IMR-90 (cell line): ENCODE measurements around the gene MAML3. TPM values are rescaled to one million over a fixed set of nuclear protein-coding genes. Genes with fewer than 3 reads are reported as not detected.

Source experiments
- ATAC-seq: fragments of 200-7000 bp; cut with Tn5 transposase; 2 replicates; pipeline ENCODE4 v1.9.1; 2020; ENCODE audit warnings: low read depth, mild to moderate bottlenecking, moderate library complexity
- BruUV-seq: library from RNA; stranded (reverse); fragments of 400-500 nt; replicated peaks from 2 replicates; lab custom pipeline; 2021; lab: Mats Ljungman, UMichigan
- CTCF ChIA-PET: fragments of 300-600 bp; formaldehyde crosslinking; extraction: SDS; loops from one replicate; lab custom pipeline; 2021; ENCODE audit warnings: antibody characterized with exemption; lab: Yijun Ruan, JAX
- POLR2A ChIA-PET: fragments of 300-600 bp; sonication (Branson Sonifier 250); formaldehyde crosslinking; loops from one replicate; lab custom pipeline; 2022; ENCODE audit warnings: antibody characterized with exemption; ENCODE audit not compliant: unreplicated experiment; lab: Charles Lee
- DNase-seq: peaks from one replicate; pipeline ENCODE4 v3.0.0; 2013
- H2AFZ ChIP-seq: replicated peaks from 2 replicates; pipeline ENCODE3; 2013; ENCODE audit warnings: low read length, mild to moderate bottlenecking; ENCODE audit not compliant: poor library complexity
- H2AK5ac ChIP-seq: 2 replicates; pipeline ENCODE4 v1.6.1; 2013; ENCODE audit warnings: low read depth, low read length, inconsistent platforms
- H2AK9ac ChIP-seq: replicated peaks from 2 replicates; pipeline ENCODE3; 2013; ENCODE audit warnings: mild to moderate bottlenecking, low read depth, low read length, moderate library complexity; ENCODE audit not compliant: poor library complexity
- H2BK120ac ChIP-seq: 2 replicates; pipeline ENCODE4 v1.6.1; 2013; ENCODE audit warnings: low read depth, low read length, inconsistent platforms
- H2BK15ac ChIP-seq: 3 replicates; pipeline ENCODE4 v1.6.1; 2013; ENCODE audit warnings: low read depth, low read length, inconsistent platforms
- H2BK20ac ChIP-seq: 2 replicates; pipeline ENCODE4 v1.6.1; 2013; ENCODE audit warnings: low read depth, mild to moderate bottlenecking, inconsistent platforms, low read length, moderate library complexity
- H2BK5ac ChIP-seq: 2 replicates; pipeline ENCODE4 v1.6.1; 2013; ENCODE audit warnings: mild to moderate bottlenecking, low read depth, low read length, inconsistent platforms; ENCODE audit not compliant: poor library complexity, severe bottlenecking
- H3K14ac ChIP-seq: replicated peaks from 2 replicates; pipeline ENCODE4 v1.6.1; 2013; ENCODE audit warnings: low read depth, low read length, inconsistent platforms
- H3K18ac ChIP-seq: 2 replicates; pipeline ENCODE4 v1.6.1; 2013; ENCODE audit warnings: low read depth, low read length, control low read depth
- H3K23ac ChIP-seq: 2 replicates; pipeline ENCODE4 v1.6.1; 2013; ENCODE audit warnings: low read depth, low read length, inconsistent platforms
- H3K27ac ChIP-seq: 2 replicates; pipeline ENCODE4 v1.5.1; 2013; ENCODE audit warnings: mild to moderate bottlenecking, control low read depth, low read length; ENCODE audit not compliant: insufficient read depth
- H3K27me3 ChIP-seq: 2 replicates; pipeline ENCODE4 v1.6.1; 2013; ENCODE audit warnings: low read length; ENCODE audit not compliant: control insufficient read depth, insufficient read depth
- H3K36me3 ChIP-seq: 2 replicates; pipeline ENCODE4 v1.6.1; 2013; ENCODE audit warnings: low read length, mixed read lengths; ENCODE audit not compliant: control insufficient read depth, insufficient read depth
- H3K4ac ChIP-seq: 2 replicates; pipeline ENCODE4 v1.6.1; 2013; ENCODE audit warnings: low read depth, low read length, inconsistent platforms
- H3K4me1 ChIP-seq: 2 replicates; pipeline ENCODE4 v1.6.1; 2013; ENCODE audit warnings: low read length, mixed read lengths; ENCODE audit not compliant: control insufficient read depth, insufficient read depth
- H3K4me2 ChIP-seq: 2 replicates; pipeline ENCODE4 v1.6.1; 2013; ENCODE audit warnings: low read depth, mild to moderate bottlenecking, control low read depth, low read length, moderate library complexity
- H3K4me3 ChIP-seq: 2 replicates; pipeline ENCODE4 v1.5.1; 2013; ENCODE audit warnings: low read depth, mild to moderate bottlenecking, control low read depth, low read length, moderate library complexity; ENCODE audit not compliant: insufficient read depth
- H3K56ac ChIP-seq: 2 replicates; pipeline ENCODE4 v1.6.1; 2013; ENCODE audit warnings: low read length, inconsistent platforms; ENCODE audit not compliant: insufficient read depth; ENCODE audit errors: extremely low read depth
- H3K79me1 ChIP-seq, 2 experiments: 2 replicates each; pipeline ENCODE4 v1.6.1; 2013; ENCODE audit warnings: low read length in 2 of 2, inconsistent platforms in 1 of 2, low read depth in 1 of 2
- H3K9ac ChIP-seq: 2 replicates; pipeline ENCODE4 v1.6.1; 2013; ENCODE audit warnings: low read depth, low read length, control low read depth
- H3K9me1 ChIP-seq: 2 replicates; pipeline ENCODE4 v1.6.1; 2013; ENCODE audit warnings: low read length, inconsistent platforms; ENCODE audit not compliant: insufficient read depth
- H3K9me3 ChIP-seq: 2 replicates; pipeline ENCODE4 v1.6.1; 2013; ENCODE audit warnings: low read length; ENCODE audit not compliant: control insufficient read depth, insufficient read depth
- H4K20me1 ChIP-seq: 2 replicates; pipeline ENCODE4 v1.6.1; 2013; ENCODE audit warnings: low read length, inconsistent platforms; ENCODE audit not compliant: insufficient read depth
- H4K5ac ChIP-seq: 2 replicates; pipeline ENCODE4 v1.6.1; 2013; ENCODE audit warnings: mild to moderate bottlenecking, low read depth, low read length, control low read depth
- H4K8ac ChIP-seq, 2 experiments: 2 replicates each; pipeline ENCODE4 v1.6.1; 2013; ENCODE audit warnings: low read depth in 2 of 2, low read length in 2 of 2, control low read depth in 1 of 2, inconsistent platforms in 1 of 2
- H4K91ac ChIP-seq: 2 replicates; pipeline ENCODE4 v1.6.1; 2013; ENCODE audit warnings: low read depth, low read length, inconsistent platforms; ENCODE audit not compliant: insufficient read depth
- BHLHE40 ChIP-seq: fragments of 150-350 bp; IDR thresholded peaks from 2 replicates; pipeline ENCODE4 v1.6.1; 2016; ENCODE audit warnings: mild to moderate bottlenecking, low read depth, low read length
- CEBPB ChIP-seq: IDR thresholded peaks from 2 replicates; pipeline ENCODE4 v1.6.1; 2012; ENCODE audit warnings: low read depth, low read length, improper control_type of control experiment
- ELK1 ChIP-seq: fragments of 150-350 bp; IDR thresholded peaks from 2 replicates; pipeline ENCODE4 v1.6.1; 2016; ENCODE audit warnings: low read depth, mild to moderate bottlenecking, low read length, moderate library complexity, borderline replicate concordance
- MAZ ChIP-seq: IDR thresholded peaks from 2 replicates; pipeline ENCODE4 v1.6.1; 2012; ENCODE audit warnings: low read depth, mild to moderate bottlenecking, low read length, improper control_type of control experiment, moderate library complexity, borderline replicate concordance
- MXI1 ChIP-seq: IDR thresholded peaks from 2 replicates; pipeline ENCODE4 v1.6.1; 2012; ENCODE audit warnings: low read depth, mild to moderate bottlenecking, low read length, moderate library complexity, borderline replicate concordance
- NFE2L2 ChIP-seq: fragments of 150-350 bp; IDR thresholded peaks from 2 replicates; pipeline ENCODE4 v1.6.1; 2016; ENCODE audit warnings: low read depth, mild to moderate bottlenecking, low read length
- POLR2A ChIP-seq: IDR thresholded peaks from 2 replicates; pipeline ENCODE4 v1.6.1; 2012; ENCODE audit warnings: mild to moderate bottlenecking, low read depth, low read length
- RCOR1 ChIP-seq: IDR thresholded peaks from 2 replicates; pipeline ENCODE4 v1.6.1; 2012; ENCODE audit warnings: mild to moderate bottlenecking, low read length, improper control_type of control experiment; ENCODE audit not compliant: insufficient replicate concordance
- RFX5 ChIP-seq: IDR thresholded peaks from 2 replicates; pipeline ENCODE4 v1.8.0; 2012; ENCODE audit warnings: low read depth, mild to moderate bottlenecking, low read length, moderate library complexity
- SMC3 ChIP-seq: fragments of 150-350 bp; IDR thresholded peaks from 2 replicates; pipeline ENCODE4 v1.6.1; 2016; ENCODE audit warnings: low read depth, mild to moderate bottlenecking, antibody characterized with exemption, low read length, moderate library complexity
- WGBS, 2 experiments: methylation state at CpG; one replicate each; pipeline versions ENCODE4 v1.1.5 to v1.1.7; 2013; ENCODE audit warnings: missing lambda C conversion rate in 2 of 2; ENCODE audit not compliant: insufficient read length in 1 of 2; ENCODE audit errors: extremely low coverage in 2 of 2; 5-methylcytosine and 5-hydroxymethylcytosine counted together
- dilution Hi-C: fragments of 300-500 bp; cut with HindIII; formaldehyde crosslinking; loops from one replicate; pipeline ENCODE4 v1.14.3; 2018; ENCODE audit warnings: low sequenced_read_pairs; ENCODE audit not compliant: unreplicated experiment
- in situ Hi-C: fragments of 300-500 bp; cut with MboI; formaldehyde crosslinking; loops from 3 replicates; pipeline ENCODE4 v1.14.3; 2019; ENCODE audit warnings: low sequenced_read_pairs, inconsistent platforms, mixed read lengths
- intact Hi-C: fragments of 100-400 bp; cut with micrococcal nuclease; formaldehyde crosslinking; loops from 2 replicates; pipeline ENCODE4 v1.10.0; 2022
- polyA plus RNA-seq, 3 experiments: library from polyadenylated mRNA; depleted of rRNA; stranded (reverse); fragments of >200 nt; gene quantifications; 2 replicates each; pipeline ENCODE4 v1.2.3, GENCODE V29; 2012; ENCODE audit warnings: low replicate concordance in 1 of 3
- total RNA-seq: library from RNA; depleted of rRNA; stranded (reverse); fragments of >200 nt; gene quantifications from 2 replicates; pipeline ENCODE4 v1.2.3, GENCODE V29; 2012
- TF ChIP-seq, protein P1 (sequence below): fragments of 150-350 bp; IDR thresholded peaks from 2 replicates; pipeline ENCODE4 v1.6.1; 2017; ENCODE audit warnings: mild to moderate bottlenecking, antibody characterized with exemption, low read length, low read depth
- TF ChIP-seq, protein P2 (sequence below): conservative IDR thresholded peaks from 2 replicates; pipeline ENCODE4 v1.5.1; 2012; ENCODE audit warnings: mild to moderate bottlenecking, low read depth, low read length, improper control_type of control experiment

Gene MAML3
- total and polyA plus RNA-seq, 2 of the 4 experiments (the other 2 are of a cell fraction), result 0.90 to 1.7 TPM

DNA sequence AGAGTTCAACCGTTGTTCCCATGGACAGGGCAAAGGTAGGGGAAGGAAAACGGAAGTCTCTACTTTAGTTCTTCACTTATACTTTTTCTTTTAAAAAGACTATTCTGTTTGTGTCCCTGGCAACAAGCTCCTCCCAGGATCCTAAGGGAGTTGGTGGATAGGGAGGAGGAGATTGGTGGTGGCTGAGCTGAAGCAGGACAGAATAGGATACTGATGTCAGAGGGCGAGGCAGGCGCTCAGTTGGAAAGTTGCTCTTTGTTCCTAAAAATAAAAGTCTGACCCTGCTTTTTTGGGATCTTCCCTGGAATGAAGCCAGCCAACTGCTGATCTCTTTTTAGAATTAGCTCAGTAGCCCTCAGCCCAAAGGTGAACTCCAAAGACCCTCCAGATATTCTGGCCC lies 383.6 kb downstream of the MAML3 start:
- H3K14ac ChIP-seq, result no peak overlapping the region
- no peak overlapping the region for H2BK120ac ChIP-seq
- H3K79me1 ChIP-seq, result no peaks in the 10 kb centered on the region; a peak in 1 of 4 replicates
- WGBS, 2 experiments, result no CpG with 5 or more reads among the region's 4 CpGs
- H2AFZ ChIP-seq, result no peak overlapping the region
- DNase-seq (no peak), ATAC-seq (no peak)
- ChIA-PET CTCF (no interaction called here), POLR2A (no interaction called here)
- intact Hi-C loops, result no loop called here
- H4K5ac ChIP-seq, result no peak overlapping the region
- no peak overlapping the region for H3K9ac ChIP-seq
- H3K23ac ChIP-seq, result no peak overlapping the region
- H3K4me1 ChIP-seq, result no peaks in the 10 kb centered on the region
- no peak overlapping the region for H3K4ac ChIP-seq
- no peak overlapping the region for H3K4me2 ChIP-seq
- in situ Hi-C loops, result no loop called here
- H3K4me3 ChIP-seq, result no peak overlapping the region
- no peaks in the 10 kb centered on the region for H3K36me3 ChIP-seq
- H3K56ac ChIP-seq, result no peak overlapping the region
- H3K27ac ChIP-seq, result no peak overlapping the region
- BruUV-seq, result no TSS peak
- no peak overlapping the region for H3K18ac ChIP-seq
- no peak overlapping the region for H2BK20ac ChIP-seq
- H2AK5ac ChIP-seq, result no peak overlapping the region
- H4K8ac ChIP-seq, result no peak overlapping the region
- H2BK5ac ChIP-seq, result no peak overlapping the region
- H4K91ac ChIP-seq, result no peak overlapping the region
- no peak overlapping the region for H2BK15ac ChIP-seq
- dilution Hi-C loops, result no loop called here
- no peak for TF ChIP-seq RCOR1
- TF ChIP-seq ELK1, result no peak
- TF ChIP-seq, protein P1, sequence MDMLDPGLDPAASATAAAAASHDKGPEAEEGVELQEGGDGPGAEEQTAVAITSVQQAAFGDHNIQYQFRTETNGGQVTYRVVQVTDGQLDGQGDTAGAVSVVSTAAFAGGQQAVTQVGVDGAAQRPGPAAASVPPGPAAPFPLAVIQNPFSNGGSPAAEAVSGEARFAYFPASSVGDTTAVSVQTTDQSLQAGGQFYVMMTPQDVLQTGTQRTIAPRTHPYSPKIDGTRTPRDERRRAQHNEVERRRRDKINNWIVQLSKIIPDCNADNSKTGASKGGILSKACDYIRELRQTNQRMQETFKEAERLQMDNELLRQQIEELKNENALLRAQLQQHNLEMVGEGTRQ, result no peak
- no peak for TF ChIP-seq CEBPB
- no peak for TF ChIP-seq MXI1
- TF ChIP-seq NFE2L2, result no peak
- no peak for TF ChIP-seq POLR2A
- TF ChIP-seq BHLHE40, result no peak
- no peak for TF ChIP-seq SMC3
- no peak for TF ChIP-seq RFX5
- TF ChIP-seq, protein P2, sequence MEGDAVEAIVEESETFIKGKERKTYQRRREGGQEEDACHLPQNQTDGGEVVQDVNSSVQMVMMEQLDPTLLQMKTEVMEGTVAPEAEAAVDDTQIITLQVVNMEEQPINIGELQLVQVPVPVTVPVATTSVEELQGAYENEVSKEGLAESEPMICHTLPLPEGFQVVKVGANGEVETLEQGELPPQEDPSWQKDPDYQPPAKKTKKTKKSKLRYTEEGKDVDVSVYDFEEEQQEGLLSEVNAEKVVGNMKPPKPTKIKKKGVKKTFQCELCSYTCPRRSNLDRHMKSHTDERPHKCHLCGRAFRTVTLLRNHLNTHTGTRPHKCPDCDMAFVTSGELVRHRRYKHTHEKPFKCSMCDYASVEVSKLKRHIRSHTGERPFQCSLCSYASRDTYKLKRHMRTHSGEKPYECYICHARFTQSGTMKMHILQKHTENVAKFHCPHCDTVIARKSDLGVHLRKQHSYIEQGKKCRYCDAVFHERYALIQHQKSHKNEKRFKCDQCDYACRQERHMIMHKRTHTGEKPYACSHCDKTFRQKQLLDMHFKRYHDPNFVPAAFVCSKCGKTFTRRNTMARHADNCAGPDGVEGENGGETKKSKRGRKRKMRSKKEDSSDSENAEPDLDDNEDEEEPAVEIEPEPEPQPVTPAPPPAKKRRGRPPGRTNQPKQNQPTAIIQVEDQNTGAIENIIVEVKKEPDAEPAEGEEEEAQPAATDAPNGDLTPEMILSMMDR, result no peak
- TF ChIP-seq MAZ, result no peak
- no peaks in the 10 kb centered on the region; the same call in 1 of the 2 replicates for H3K9me1 ChIP-seq
- no peak overlapping the region for H2AK9ac ChIP-seq
- H3K27me3 ChIP-seq, result no peaks in the 10 kb centered on the region
- H3K9me3 ChIP-seq, result no peaks in the 10 kb centered on the region
- H4K20me1 ChIP-seq, result no peaks in the 10 kb centered on the region
